GM19397 (cell line): Measurements from ENCODE around the gene KREMEN1.
"Not testable (repeated sequence)": the region's sequence is repeated elsewhere in the genome, so short reads cannot be mapped to it uniquely, and the experiment has no call there.

Experiments used
- ATAC-seq: cut with Tn5 transposase; IDR thresholded peaks from one replicate; pipeline ENCODE4 v1.9.1; 2021; ENCODE audit warnings: mild to moderate bottlenecking, moderate library complexity; ENCODE audit not compliant: unreplicated experiment

KREMEN1 gene

GRCh38 chr22:29078036-29078868 lies 5.4 kb downstream of the KREMEN1 start:
- no peak for ATAC-seq

GRCh38 chr22:29078869-29079207 lies 6.0 kb downstream of the KREMEN1 start:
- ATAC-seq: no peak

- no peak for ATAC-seq
Observed at GRCh38 chr22:29079218-29079901, 6.5 kb downstream of the KREMEN1 start.

- no peak for ATAC-seq
Observed at GRCh38 chr22:29080106-29080975, 7.5 kb downstream of the KREMEN1 start.

- ATAC-seq: no peak
Observed at GRCh38 chr22:29081517-29082236, 8.8 kb downstream of the KREMEN1 start.

- no peak for ATAC-seq
Observed at GRCh38 chr22:29082826-29083545, 10.2 kb downstream of the KREMEN1 start.

- ATAC-seq: not testable (repeated sequence)
Observed at GRCh38 chr22:29083576-29083932, 10.7 kb downstream of the KREMEN1 start.

GRCh38 chr22:29083933-29084591 lies 11.2 kb downstream of the KREMEN1 start:
- no peak for ATAC-seq

GRCh38 chr22:29087012-29087411 lies 14.2 kb downstream of the KREMEN1 start:
- ATAC-seq: no peak

GRCh38 chr22:29088809-29089208 lies 16.0 kb downstream of the KREMEN1 start:
- no peak for ATAC-seq

GRCh38 chr22:29089507-29089906 lies 16.7 kb downstream of the KREMEN1 start:
- ATAC-seq: no peak

- ATAC-seq: no peak
Observed at GRCh38 chr22:29090039-29090438, 17.2 kb downstream of the KREMEN1 start.

GRCh38 chr22:29092243-29092642 lies 19.4 kb downstream of the KREMEN1 start:
- ATAC-seq: no peak

GRCh38 chr22:29093030-29093429 lies 20.2 kb downstream of the KREMEN1 start:
- ATAC-seq: no peak

GRCh38 chr22:29093501-29094300 lies 20.9 kb downstream of the KREMEN1 start:
- no peak for ATAC-seq

- ATAC-seq: no peak
Observed at GRCh38 chr22:29095459-29095858, 22.6 kb downstream of the KREMEN1 start.

- no peak for ATAC-seq
Observed at GRCh38 chr22:29096736-29097669, 24.2 kb downstream of the KREMEN1 start.

- no peak for ATAC-seq
Observed at GRCh38 chr22:29098296-29098695, 25.5 kb downstream of the KREMEN1 start.
